HepG2 (cell line): ENCODE measurements around the gene CPO.

Source experiments
- ERF ChIP-seq: IDR thresholded peaks from 2 replicates; pipeline ENCODE4 v1.6.1; 2018; ENCODE audit warnings: missing biosample characterization, missing genetic modification reagents
- ZNF235 ChIP-seq: sonication (generic); formaldehyde crosslinking; IDR thresholded peaks from 2 replicates; pipeline ENCODE4 v1.8.1; 2023; ENCODE audit warnings: mild to moderate bottlenecking, missing genetic modification reagents, borderline replicate concordance

GRCh38 chr2:206996556-206997065, 57.3 kb downstream of the CPO start:
- TF ChIP-seq ERF (CRISPR knock-in tag) (no peak), ZNF235 (no peak)
